Right renal cortex interstitium (tissue), 3 donors: ENCODE measurements around the gene SP3. TPM values are rescaled to one million over a fixed set of nuclear protein-coding genes. Genes with fewer than 3 reads are reported as not detected.

ENCODE experiments used
- DNase-seq, 3 donors: peaks; one replicate each; pipeline ENCODE4 v3.0.0-alpha.2; 2013; ENCODE audit warnings: low read depth in 3 of 3, low spot score in 2 of 3
- polyA plus RNA-seq, 3 donors: library from polyadenylated mRNA; unstranded; fragments of 120-200 nt; gene quantifications; one replicate each; pipeline ENCODE4 v1.2.1, GENCODE V29; 2013; ENCODE audit not compliant: insufficient read length in 3 of 3

Gene SP3
- 100 to 1,000 TPM; 119 to 134 (median 128) TPM for polyA plus RNA-seq

- peak; percentile 85 to 95 (median 92) for DNase-seq
Measured at GRCh38 chr2:173965372-173966025, at the start of gene SP3. SP3 (minus strand) TSS chr2:173965373; CDS start chr2:173965171, 202 bp downstream.

DNA sequence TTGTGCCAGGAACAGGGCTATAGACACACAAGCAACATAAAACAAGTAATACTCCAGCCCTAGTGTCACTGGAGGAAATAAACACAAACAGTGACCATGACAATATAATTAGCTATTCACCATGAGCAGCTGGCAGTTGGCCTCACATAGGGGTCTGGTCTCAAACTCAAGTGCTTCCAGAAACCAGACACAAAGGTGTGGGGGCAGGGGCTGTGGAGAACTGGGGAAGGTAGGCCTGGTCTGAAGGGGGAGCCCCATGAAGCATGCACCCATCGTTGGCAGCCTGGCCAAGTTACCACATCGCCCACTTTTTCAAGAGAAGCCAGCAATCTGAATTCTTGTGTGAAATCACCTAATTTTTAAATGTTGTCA is 49.5 kb upstream of the SP3 start:
- DNase-seq = no peak

DNA sequence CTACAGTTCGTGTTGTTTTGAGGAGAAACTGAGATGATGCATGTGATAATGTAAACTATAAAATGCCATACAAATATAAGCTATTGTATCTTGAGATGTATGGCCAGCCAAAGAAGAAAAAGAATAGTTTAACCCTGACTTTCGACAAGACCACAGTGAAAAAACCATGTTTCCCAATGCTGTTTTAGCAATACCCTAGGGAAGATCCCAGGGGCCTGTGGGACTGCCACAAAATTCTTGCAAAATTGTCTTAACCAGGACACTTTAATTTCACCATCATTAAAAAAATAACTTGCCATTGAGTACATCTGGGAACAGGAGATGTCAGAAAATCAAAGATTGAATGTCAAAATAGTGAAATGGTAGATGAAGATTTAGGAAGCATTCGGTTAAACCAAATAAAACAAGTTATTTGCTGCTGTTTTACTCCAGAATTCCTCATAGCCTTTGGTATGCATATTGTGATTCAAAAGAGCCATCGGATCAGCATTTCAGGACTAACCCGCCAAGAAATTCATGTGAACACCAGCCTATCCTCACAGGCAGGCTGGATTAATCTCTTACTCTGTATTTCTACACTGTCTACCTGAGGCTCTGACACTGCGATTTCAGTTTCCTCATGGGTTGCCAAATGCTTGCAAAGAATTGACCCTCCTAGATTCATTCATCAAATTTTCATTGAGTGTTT is 49.0 kb upstream of the SP3 start:
- no peak for DNase-seq

GRCh38 chr2:174013315-174013751 is 48.2 kb upstream of the SP3 start:
- no peak for DNase-seq

DNA sequence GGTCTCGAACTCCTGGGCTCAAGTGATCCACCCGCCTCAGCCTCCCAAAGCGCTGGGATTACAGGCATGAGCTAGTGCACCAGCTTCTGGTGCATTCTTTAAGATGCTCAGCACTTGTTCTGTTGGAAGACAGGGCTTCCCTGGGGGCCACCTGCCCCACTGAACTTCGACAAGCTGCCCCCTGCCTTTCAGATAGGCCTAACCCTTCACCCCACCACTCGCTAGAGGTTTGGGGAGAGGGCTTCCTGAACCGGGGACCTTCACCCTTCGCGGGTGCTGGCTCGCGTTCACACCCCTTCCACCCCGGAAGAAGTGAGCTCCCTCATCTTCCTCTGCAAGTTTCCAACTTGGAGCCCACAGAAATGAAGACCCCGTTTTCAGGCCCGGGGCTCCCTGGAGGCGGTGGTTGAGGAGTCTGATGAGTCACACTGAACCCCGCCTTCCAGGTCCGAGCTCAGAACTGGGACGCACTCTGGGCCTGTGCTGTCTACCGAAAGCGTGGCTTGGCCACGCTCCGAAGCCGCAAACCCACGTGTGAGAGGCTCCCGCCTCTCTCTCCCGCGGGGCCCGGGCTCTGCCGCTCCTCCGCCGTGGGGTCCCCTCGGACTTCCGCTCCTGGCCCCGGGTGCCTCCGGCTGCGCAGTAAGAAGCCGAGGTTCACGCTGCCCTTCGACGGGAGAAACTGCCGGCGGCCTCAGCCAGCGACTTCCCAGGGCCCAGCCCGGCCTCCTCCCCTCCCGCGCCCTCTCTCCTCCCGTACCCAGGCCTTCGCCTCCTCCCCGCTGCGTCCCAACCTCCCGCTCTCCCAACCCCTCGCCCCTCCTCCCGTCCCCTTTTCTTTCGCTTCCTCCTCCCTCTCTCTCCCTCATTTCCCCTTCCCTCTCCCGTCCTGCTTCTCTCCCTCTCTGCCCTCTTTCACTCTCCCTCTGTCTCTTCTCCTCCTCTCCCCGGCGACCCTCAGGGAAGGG is 47.5 kb upstream of the SP3 start:
- no peak for DNase-seq

- DNase-seq = no peak
Measured at GRCh38 chr2:174011796-174012195, 46.6 kb upstream of the SP3 start.

DNA sequence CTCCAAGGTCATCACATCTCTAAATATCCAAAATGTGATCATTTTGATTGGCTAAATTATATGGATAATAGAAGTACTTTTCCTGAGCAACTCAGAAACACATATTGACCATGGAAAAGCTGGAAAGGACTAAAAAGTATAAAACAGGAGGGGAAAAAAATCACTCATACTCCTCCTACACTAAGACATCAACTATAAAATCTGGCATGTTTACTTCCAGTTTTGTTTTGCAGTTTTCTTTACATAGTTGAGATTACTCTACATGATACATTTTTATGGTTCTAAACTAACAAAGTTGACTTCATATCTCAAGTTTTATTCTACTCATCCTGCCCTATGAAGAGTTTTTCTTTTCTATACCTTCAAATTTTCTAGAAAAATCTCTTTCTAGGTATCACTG is 46.0 kb upstream of the SP3 start:
- DNase-seq = no peak

- DNase-seq = no peak
Measured at GRCh38 chr2:174009488-174010223, 44.5 kb upstream of the SP3 start.

- no peak for DNase-seq
Measured at GRCh38 chr2:174008720-174009119, 43.5 kb upstream of the SP3 start.

GRCh38 chr2:174007010-174007409 is 41.8 kb upstream of the SP3 start:
- no peak for DNase-seq

- no peak for DNase-seq
Measured at GRCh38 chr2:174005801-174006419, 40.7 kb upstream of the SP3 start.

DNA sequence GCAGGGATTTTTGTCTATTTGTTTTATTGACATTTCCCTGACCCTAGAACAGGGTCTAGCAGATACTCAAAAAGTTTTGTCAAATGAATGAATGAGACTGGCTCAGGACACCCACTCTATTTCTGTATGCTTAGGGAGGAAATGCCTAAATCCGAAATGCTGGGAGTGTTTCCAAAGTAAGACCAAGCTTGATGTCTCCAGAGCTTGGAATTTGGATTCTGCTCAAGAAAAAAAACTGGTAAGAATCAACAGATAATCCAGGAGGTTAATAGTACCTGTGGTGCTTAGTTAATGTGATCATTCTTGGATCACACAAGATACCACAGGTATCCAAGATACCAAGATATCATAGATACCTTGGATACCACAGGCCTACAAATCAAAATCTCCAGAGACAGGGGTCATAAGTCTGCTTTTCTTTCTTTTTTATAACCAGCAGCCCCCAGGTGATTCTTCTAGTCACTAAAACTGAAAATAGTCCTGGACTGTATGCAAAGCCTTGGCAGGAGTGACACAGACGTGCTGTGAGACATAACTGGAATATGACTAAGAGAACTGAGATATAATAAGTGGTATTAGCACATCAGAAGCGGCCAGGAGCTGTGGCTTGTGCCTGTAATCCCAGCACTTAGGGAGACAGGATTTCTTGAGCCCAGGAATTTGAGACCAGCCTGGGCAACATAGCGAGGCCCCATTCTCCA is 39.9 kb upstream of the SP3 start:
- DNase-seq = no peak

GRCh38 chr2:174003720-174004695 is 38.8 kb upstream of the SP3 start:
- no peak for DNase-seq

DNA sequence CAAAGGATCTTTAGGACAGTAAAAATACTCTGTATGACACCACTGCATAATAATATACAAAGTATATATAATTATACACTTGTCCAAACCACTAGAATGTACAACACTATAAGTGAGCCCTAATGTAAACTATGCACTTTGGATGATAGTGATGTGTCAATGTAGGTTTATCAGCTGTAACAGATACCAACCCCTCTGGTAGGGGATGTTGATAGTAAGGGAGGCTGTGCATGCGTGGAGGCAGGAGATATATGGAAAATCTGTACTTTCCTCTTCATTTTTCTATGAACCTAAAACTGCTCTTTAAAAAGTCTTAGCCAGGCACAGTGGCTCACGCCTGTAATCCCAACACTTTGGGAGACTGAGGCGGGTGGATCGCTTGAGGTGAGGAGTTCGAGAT is 37.5 kb upstream of the SP3 start:
- DNase-seq = no peak

GRCh38 chr2:174001107-174001506 is 35.9 kb upstream of the SP3 start:
- no peak for DNase-seq

GRCh38 chr2:173999724-174000123 is 34.6 kb upstream of the SP3 start:
- DNase-seq = no peak

DNA sequence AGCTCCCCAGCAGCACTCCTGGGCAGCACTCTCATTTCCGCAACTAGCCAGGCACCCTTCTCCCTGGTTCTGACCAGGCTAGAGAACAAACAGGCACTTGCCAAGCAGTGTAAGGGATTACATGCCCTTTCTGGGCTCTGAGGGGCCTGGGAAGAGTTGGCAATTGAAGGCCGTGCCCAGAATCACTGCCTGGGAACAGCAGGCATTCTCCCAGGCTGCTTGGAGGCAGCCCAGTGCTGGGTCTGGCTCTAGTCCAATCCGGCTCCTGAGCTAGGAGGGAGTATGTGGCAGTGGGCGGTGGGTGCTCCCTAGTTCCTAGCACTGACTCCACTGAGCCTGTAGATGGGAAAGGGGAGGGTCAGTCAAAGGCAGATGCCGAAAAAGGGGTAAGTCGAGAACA is 34.1 kb upstream of the SP3 start:
- DNase-seq = no peak

GRCh38 chr2:173998386-173998785 is 33.2 kb upstream of the SP3 start:
- no peak for DNase-seq
